ENCODE measurements around the gene SLC29A1. TPM values are rescaled to one million over a fixed set of nuclear protein-coding genes. Genes with fewer than 3 reads are reported as not detected.
"Not testable (repeated sequence)": the region's sequence is repeated elsewhere in the genome, so short reads cannot be mapped to it uniquely, and the experiment has no call there.

Gene SLC29A1
- total RNA-seq, 1 donor: 23.6 TPM

GRCh38 chr6:44186635-44187025 lies 36.8 kb upstream of the SLC29A1 start:
- H3K4me3 ChIP-seq (ENCODE audit: low read depth, low read length): no peak overlapping the region
- TF ChIP-seq, protein P1, sequence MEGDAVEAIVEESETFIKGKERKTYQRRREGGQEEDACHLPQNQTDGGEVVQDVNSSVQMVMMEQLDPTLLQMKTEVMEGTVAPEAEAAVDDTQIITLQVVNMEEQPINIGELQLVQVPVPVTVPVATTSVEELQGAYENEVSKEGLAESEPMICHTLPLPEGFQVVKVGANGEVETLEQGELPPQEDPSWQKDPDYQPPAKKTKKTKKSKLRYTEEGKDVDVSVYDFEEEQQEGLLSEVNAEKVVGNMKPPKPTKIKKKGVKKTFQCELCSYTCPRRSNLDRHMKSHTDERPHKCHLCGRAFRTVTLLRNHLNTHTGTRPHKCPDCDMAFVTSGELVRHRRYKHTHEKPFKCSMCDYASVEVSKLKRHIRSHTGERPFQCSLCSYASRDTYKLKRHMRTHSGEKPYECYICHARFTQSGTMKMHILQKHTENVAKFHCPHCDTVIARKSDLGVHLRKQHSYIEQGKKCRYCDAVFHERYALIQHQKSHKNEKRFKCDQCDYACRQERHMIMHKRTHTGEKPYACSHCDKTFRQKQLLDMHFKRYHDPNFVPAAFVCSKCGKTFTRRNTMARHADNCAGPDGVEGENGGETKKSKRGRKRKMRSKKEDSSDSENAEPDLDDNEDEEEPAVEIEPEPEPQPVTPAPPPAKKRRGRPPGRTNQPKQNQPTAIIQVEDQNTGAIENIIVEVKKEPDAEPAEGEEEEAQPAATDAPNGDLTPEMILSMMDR (IDR thresholded peaks at IDR 0.05; ENCODE audit: insufficient read depth, low read length): no peak
- DNase-seq (ENCODE audit: low read depth): no peak

GRCh38 chr6:44188819-44189218 lies 34.6 kb upstream of the SLC29A1 start:
- no peak overlapping the region for H3K4me3 ChIP-seq (ENCODE audit: low read depth, low read length)
- TF ChIP-seq, protein P1 (IDR thresholded peaks at IDR 0.05; ENCODE audit: insufficient read depth, low read length): no peak
- no peak for DNase-seq (ENCODE audit: low read depth)

GRCh38 chr6:44189257-44189656 lies 34.1 kb upstream of the SLC29A1 start:
- DNase-seq (ENCODE audit: low read depth): no peak
- H3K4me3 ChIP-seq (ENCODE audit: low read depth, low read length): no peak overlapping the region
- TF ChIP-seq, protein P1 (IDR thresholded peaks at IDR 0.05; ENCODE audit: insufficient read depth, low read length): no peak

DNA sequence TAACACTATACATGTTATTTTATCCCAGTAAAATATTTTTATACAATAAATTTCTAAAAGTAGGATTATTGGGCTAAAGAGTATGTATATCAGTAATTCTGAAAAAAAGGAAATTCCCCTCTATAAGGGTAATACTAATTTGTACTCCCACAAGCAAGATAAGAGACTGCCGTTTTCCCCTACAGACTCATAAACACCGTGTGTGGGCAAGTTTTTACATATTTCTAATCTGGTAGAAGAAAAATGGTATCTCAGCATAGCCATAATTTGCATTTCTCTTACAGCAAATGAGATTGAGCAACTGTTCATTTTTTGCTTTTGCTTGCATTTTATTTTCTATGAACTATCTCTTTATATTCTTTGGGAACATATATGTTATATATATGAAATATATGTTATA lies 32.7 kb upstream of the SLC29A1 start:
- no peak overlapping the region for H3K4me3 ChIP-seq (ENCODE audit: low read depth, low read length)
- no peak for DNase-seq (ENCODE audit: low read depth)
- TF ChIP-seq, protein P1 (IDR thresholded peaks at IDR 0.05; ENCODE audit: insufficient read depth, low read length): no peak

DNA sequence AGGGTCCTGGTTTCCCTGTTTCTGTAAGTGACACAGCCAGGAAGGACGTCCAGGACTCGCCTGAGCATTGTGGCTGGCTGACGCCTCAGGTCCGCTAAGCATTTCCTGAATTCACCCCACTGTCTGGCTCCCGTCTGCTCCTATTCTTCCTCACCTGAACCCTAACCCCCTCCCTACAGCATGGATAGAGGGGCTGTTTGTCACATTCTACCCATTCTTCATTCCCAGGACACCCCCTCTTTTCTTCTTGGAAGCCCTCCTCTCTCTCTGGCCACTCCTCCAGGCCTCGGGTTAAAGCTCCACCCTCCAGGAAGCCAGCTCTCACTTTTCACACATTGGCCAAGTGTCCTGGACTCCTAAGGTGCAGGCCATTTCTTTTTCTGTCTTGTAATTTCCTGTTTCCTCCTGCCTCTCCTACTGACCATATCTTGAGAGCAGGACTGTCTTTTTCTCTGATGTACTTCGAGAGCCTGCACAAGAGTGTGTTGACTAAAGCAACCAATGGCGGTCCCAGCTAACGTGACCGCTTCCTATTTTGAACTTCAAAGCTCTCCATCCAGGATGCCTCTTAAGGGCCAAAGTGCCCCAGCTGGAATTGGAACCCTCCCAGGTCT lies 30.9 kb upstream of the SLC29A1 start:
- DNase-seq (ENCODE audit: low read depth): no peak
- TF ChIP-seq, protein P1 (IDR thresholded peaks at IDR 0.05; ENCODE audit: insufficient read depth, low read length): no peak
- H3K4me3 ChIP-seq (ENCODE audit: low read depth, low read length): no peak overlapping the region

DNA sequence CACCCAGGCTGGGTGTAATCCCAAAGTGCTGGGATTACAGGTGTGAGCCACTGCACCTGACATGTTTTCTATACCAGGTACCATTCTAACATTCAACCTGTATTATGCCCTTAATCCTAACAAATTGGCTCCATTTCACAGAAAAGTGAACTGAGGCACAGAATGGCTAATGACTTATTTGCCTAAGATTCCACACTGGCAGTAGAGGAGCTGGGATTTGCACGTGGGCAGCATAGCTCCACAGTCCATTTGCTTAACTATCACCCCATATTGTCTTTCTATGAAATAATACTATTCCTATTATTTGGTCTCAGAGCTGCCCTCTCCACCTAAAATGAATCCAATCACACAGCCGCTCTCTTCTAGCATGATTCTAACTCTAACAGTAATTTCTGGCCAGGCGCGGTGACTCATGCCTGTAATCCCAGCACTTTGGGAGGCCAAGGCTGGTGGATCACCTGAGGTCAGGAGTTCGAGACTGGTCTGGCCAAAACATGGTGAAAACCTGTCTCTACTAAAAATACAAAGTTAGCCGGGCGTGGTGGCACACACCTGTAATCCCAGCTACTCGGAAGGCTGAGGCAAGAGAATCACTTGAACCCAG lies 30.0 kb upstream of the SLC29A1 start:
- no peak overlapping the region for H3K4me3 ChIP-seq (ENCODE audit: low read depth, low read length)
- no peak for DNase-seq (ENCODE audit: low read depth)
- TF ChIP-seq, protein P1 (IDR thresholded peaks at IDR 0.05; ENCODE audit: insufficient read depth, low read length): no peak

GRCh38 chr6:44194326-44194725 lies 29.1 kb upstream of the SLC29A1 start:
- TF ChIP-seq, protein P1 (IDR thresholded peaks at IDR 0.05; ENCODE audit: insufficient read depth, low read length): no peak
- DNase-seq (ENCODE audit: low read depth): no peak
- no peak overlapping the region for H3K4me3 ChIP-seq (ENCODE audit: low read depth, low read length)

DNA sequence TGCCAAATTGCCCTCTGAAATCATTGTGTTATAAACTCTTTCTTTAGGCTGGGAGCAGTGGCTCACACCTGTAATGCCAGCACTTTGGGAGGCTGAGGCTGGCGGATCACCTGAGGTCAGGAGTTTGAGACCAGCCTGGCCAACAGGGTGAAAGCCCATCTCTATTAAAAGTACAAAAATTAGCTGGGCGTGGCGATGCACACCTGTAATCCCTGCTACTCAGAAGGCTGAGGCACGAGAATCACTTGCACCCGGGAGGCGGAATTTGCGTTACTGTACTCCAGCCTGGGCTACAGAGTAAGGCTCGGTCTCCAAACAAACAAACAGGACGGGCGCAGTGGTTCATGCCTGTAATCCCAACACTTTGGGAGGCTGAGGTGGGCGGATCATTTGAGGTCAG lies 27.0 kb upstream of the SLC29A1 start:
- DNase-seq (ENCODE audit: low read depth); H3K4me3 ChIP-seq (ENCODE audit: low read depth, low read length): not testable (repeated sequence)

Data from fibroblast of the aortic adventitia (primary cell).